SIG-M5 treated with dmso at 0.1 percent for 504 hours (cell line): ENCODE measurements around the gene SEL1L3.

ENCODE experiments used
- DNase-seq: peaks from one replicate; lab custom pipeline; 2025; ENCODE audit not compliant: unreplicated experiment; lab: John Stamatoyannopoulos, UW

Gene SEL1L3

GRCh38 chr4:25757452-25757851 lies 105.3 kb downstream of the SEL1L3 start:
- no peak for DNase-seq

DNA sequence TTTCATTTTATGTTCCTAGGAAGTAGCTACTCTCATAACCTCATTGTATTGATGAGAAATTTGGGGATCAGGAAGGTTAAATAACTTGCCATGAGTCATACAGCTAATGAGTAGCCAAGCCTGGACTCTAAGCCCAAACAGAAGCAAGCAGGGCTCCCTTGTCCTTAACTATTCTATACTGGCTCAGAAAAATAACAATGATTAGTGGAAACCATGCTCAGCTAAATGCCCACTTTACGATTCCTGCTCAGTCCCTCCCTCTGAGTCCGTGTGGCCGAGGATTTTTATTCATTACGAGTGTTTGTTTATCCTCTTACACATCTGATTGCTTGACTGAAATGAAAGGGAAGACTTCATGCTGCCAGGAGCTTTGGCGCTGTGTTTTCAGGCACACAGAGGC lies 106.3 kb downstream of the SEL1L3 start:
- no peak for DNase-seq

DNA sequence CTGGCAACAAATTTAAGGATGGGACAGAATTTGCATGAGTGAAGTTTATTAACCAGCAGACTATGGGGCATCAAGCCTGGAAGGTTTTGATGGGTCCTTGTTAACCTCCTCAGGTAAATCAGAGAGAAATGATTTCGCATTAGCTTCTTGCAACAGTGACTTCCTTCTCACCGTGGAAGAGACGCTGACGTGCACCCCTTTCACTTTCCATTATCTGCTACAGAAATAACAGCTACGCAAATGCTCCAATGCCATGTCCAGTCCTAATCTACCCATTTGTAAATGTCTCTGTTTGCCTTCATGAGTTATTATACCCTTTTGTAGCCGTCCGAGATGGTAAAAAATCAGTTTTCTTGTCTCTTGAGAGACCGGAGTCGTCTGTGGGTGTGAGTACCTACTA lies 106.9 kb downstream of the SEL1L3 start:
- DNase-seq = no peak

- peak; percentile 56 for DNase-seq
Observed at GRCh38 chr4:25753239-25753638, 109.5 kb downstream of the SEL1L3 start.

DNA sequence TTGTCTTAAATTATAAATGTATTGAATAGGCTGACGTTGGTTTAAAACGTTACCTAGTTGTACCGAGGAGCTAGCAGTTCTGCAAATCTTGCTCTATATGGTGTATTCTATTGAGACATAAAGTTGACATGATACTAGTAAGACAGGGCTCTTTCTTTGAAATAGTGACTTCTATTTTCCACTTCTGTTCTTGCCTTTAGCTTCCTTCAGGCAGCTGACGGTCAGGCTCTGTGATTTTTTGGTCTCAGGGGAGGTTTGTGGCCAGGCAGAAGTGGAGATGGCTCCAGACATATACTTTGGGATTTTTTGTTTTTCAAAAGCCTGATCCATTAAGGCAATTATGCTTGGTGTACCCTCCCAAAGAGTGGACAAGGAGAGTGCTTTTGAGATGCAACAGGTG lies 111.9 kb downstream of the SEL1L3 start:
- DNase-seq = no peak

- no peak for DNase-seq
Observed at GRCh38 chr4:25749150-25749794, 113.5 kb downstream of the SEL1L3 start.

DNA sequence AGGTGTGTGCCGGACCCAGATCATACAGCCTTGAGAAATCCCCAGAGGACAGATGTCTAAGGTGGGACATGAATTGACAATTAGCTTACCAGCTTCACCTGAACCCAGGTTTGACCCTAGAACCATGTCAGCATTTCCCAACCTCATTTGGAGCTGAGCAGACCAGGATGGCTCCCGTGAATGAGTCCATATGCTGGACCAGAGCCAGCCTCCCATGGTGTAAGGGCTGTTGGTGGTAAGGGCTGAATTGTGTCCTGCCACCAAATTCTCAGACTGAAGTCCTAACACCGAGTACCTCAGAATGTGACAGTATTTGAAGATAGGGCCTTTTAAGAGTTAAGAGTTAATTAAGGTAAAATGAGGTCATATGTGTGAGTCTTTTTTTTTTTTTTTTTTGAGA lies 118.8 kb downstream of the SEL1L3 start:
- no peak for DNase-seq

GRCh38 chr4:25729564-25729963 lies 133.2 kb downstream of the SEL1L3 start:
- no peak for DNase-seq

DNA sequence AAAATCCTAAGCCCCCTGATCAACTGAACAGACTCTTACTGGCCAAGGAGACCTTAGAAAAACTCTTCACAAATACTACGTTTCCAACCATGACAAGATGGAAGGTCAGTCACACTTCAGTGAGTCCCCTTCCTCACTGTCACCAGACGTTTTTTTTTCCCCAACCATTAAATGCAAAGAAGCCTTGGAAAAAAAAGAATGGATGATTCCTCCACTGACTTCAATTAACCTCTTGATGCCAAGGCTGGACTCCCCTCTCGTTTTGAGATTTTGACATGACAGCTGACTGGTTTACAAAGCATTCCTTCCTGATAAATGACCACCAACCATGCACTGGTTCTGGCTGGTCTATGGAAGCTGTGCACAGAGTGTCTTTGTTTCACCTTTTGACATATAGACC lies 133.9 kb downstream of the SEL1L3 start:
- no peak for DNase-seq

DNA sequence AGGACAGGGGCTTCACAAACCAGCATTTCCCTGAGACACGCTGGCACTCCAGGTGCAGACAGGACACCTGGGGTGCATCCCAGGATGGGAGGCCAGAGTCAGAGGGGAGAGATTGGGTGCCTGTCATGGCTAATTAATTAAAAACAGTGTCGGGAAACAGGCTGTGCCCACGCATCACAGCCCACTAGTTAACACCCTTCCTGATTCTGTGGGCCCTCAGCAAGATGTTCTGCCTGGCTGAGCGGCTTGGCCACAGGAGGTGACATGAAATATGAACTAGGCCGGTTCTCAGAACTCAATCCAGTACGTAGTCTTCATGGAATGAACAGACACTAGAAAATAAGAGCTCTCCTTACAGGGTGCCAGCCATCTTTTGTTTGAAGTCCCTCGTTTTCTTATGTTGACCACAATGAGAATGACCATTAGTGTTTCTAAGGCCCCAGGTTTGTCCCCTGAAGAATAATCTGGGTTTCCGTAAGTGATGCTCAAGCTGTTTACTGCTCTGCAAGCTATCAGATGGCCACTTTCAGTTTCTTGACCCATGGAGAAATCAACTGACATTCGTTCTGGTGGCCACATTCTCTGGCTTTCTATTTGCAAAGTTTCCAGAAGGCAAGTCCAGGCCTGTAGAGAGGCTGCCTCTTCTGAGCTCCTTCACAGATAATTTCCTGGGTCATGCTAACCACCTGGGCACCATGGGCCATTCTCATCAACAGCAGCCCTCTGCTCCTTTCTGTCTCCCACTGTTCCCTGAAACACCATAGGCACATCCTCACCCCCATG lies 134.9 kb downstream of the SEL1L3 start:
- DNase-seq = no peak

DNA sequence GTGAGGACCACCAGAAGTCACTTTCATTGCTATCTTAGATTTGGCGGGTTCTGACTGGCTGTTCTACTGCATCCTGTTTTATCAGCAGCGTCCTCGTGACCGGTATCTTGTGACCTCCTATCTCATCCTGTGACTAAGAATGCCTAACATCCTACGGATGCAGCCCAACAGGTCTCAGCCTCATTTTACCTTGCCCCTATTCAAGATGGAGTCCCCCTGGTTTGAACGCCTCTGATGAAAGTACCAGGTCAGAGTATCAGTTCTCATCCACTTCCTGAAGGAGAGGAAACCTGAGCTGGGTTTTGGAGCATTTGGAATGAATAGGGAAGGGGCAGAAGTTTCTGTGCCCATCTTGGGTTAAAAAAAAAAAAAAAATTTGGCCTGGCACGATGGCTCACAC lies 136.9 kb downstream of the SEL1L3 start:
- no peak for DNase-seq

DNA sequence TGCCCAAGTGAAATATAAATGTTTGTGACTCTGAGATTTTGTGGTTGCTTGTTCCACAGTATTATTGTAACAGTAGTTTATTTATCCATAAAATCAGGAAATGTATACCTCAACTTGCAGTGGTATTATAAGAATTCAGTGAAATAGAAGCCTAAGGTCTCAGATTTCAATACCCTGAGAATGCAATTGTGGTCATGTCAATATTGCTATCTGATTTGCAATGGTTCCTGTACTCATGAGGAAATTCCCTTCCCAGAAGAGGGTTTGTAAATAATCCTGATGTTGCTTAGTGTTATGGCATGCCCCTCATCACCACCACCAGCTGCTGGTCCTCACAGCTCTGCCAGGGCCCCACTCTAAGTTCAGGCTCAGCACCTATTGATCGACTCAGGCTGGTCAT lies 139.4 kb downstream of the SEL1L3 start:
- no peak for DNase-seq

- DNase-seq = no peak
Observed at GRCh38 chr4:25722964-25723363, 139.8 kb downstream of the SEL1L3 start.

GRCh38 chr4:25713812-25714211 lies 149.0 kb downstream of the SEL1L3 start:
- no peak for DNase-seq

DNA sequence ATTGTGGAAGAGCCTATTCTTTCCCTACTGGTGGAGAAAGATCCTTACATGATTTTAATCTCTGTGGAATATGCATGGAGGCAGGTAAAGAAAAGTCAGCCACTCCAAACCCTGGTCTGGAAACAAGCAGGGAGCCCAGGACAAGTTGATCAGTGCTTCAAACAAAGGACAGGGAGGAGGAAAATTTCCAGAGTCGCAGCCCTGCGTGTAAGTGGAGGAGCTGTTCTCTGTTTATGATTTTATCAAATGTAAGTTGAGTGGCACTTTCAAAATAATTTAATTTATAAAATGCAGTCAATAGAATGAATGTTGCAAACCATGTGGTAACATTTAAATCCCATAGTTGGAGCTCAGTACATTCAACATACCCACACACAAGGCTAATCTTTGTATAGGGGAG lies 150.2 kb downstream of the SEL1L3 start:
- DNase-seq = no peak

DNA sequence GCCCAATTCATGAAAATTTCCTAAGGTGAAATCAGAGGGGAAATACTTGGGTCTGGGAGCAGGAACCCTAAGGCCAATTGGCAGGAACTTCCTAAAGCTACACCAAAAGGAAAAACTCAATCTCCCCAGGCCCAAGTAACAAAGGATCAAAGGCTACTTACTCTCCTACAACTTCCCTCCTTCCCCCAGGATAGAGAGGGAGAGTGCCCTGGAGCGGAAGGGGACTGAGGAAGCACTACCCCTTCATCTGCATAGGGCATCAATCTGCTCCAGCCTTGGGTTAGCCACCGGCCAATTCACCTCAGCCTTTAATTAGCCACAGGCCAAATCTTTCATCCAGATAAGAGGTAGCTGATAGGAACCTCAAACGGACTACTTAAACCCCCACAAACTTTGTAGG lies 152.2 kb downstream of the SEL1L3 start:
- no peak for DNase-seq

- no peak for DNase-seq
Observed at GRCh38 chr4:25704516-25704915, 158.3 kb downstream of the SEL1L3 start.

- DNase-seq = no peak
Observed at GRCh38 chr4:25703731-25704388, 158.9 kb downstream of the SEL1L3 start.

- DNase-seq = no peak
Observed at GRCh38 chr4:25702848-25703247, 159.9 kb downstream of the SEL1L3 start.

DNA sequence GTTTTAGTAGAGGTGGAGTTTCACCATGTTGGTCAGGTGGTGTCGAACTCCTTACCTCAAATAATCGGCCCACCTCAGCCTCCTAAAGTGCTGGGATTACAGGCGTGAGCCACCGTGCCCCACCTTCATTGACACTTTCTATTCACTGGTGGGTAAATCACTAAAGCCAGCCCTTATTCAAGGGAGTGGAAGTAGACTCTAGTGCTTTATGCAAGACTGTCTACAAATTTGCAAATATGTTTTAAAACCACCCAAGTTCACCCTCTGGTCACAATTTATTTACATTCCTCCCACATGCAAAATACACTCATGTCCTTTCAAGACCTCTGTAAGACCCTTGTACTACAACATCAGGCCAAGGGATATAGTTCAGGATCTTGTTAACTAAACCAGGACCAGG lies 162.1 kb downstream of the SEL1L3 start:
- no peak for DNase-seq

DNA sequence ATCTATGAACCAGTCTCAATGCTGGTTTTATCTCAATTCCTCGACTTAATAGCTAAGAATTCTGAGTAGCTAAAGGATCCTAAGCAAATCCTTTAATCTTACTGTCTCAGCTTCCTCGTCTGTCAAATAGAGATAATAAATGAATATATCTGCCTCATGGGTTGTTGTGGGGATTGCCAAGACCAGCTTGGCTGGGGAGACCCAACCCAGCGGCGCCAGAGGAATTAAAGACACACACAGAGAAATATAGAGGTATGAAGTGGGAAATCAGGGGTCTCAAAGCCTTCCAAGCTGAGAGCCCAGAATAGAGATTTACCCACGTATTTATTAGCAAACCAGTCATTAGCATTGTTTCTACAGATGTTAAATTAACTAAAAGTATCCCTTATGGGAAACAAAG lies 165.3 kb downstream of the SEL1L3 start:
- DNase-seq = no peak
